HCT116 (cell line): ENCODE measurements around the gene OTULINL. TPM values are rescaled to one million over a fixed set of nuclear protein-coding genes. Genes with fewer than 3 reads are reported as not detected.

ENCODE experiments used
- ATAC-seq: fragments of 200-7000 bp; cut with Tn5 transposase; 2 replicates; pipeline ENCODE4 v1.9.1; 2020; ENCODE audit warnings: mild to moderate bottlenecking, moderate library complexity
- BruUV-seq: library from RNA; stranded (reverse); fragments of 400-500 nt; replicated peaks from 2 replicates; lab custom pipeline; 2021; lab: Mats Ljungman, UMichigan
- CTCF ChIA-PET: fragments of 300-600 bp; sonication (Branson Sonifier 250); formaldehyde crosslinking; loops from one replicate; lab custom pipeline; 2021; ENCODE audit warnings: antibody characterized with exemption; lab: Charles Lee
- POLR2A ChIA-PET: fragments of 300-600, 350-600 bp; sonication (Branson Sonifier 250); formaldehyde crosslinking; loops from one replicate; lab custom pipeline; 2021; ENCODE audit warnings: antibody characterized with exemption; lab: Charles Lee
- RAD21 ChIA-PET, 2 experiments: fragments of 300-600 bp; sonication (Branson Sonifier 250); formaldehyde crosslinking; loops; one replicate each; lab custom pipeline; 2023; ENCODE audit warnings: low total read pairs in 2 of 2; ENCODE audit not compliant: uncharacterized antibody in 2 of 2, unreplicated experiment in 2 of 2, low non-redundant PET in 1 of 2; lab: Charles Lee
- DNase-seq: peaks from one replicate; pipeline ENCODE4 v3.0.0-alpha.2; 2010; ENCODE audit warnings: low read depth, low spot score
- H2AFZ ChIP-seq: fragments of 200-600 bp; shearing (Covaris generic), sonication (generic); 2 replicates; pipeline ENCODE4 v1.6.1; 2017; ENCODE audit warnings: low read depth, mixed run types, mixed read lengths, antibody characterized with exemption, low read length; ENCODE audit not compliant: poor library complexity, severe bottlenecking
- H3K27ac ChIP-seq: 2 replicates; pipeline ENCODE4 v1.5.1; 2012; ENCODE audit warnings: low read depth, low read length
- H3K27me3 ChIP-seq: fragments of 200-600 bp; sonication (generic); 2 replicates; pipeline ENCODE4 v1.6.1; 2016; ENCODE audit warnings: mixed run types, low read length, mixed read lengths; ENCODE audit not compliant: insufficient read depth
- H3K36me3 ChIP-seq, 2 experiments: fragments of 200-500 bp in 1 of 2; fragments of 200-600 bp in 1 of 2; sonication (Bioruptor generic) in 1 of 2; sonication (generic) in 1 of 2; 2 replicates each; pipeline versions ENCODE4 v1.5.1 to v1.6.1; 2014 to 2016; ENCODE audit warnings: low read length in 2 of 2, inconsistent platforms in 1 of 2, mixed read lengths in 1 of 2, mixed run types in 1 of 2; ENCODE audit not compliant: insufficient read depth in 2 of 2, control insufficient read depth in 1 of 2
- H3K4me1 ChIP-seq, 2 experiments: fragments of 200-600 bp in 1 of 2; sonication (generic) in 1 of 2; 2 replicates each; pipeline versions ENCODE4 v1.5.1 to v1.6.1; 2012 to 2017; ENCODE audit warnings: low read length in 2 of 2, inconsistent platforms in 1 of 2, mild to moderate bottlenecking in 1 of 2, mixed read lengths in 1 of 2, mixed run types in 1 of 2, moderate library complexity in 1 of 2; ENCODE audit not compliant: insufficient read depth in 2 of 2, control insufficient read depth in 1 of 2
- H3K4me2 ChIP-seq: fragments of 200-600 bp; sonication (generic); 2 replicates; pipeline ENCODE4 v1.6.1; 2017; ENCODE audit warnings: mixed run types, low read length, mixed read lengths
- H3K4me3 ChIP-seq, 2 experiments: fragments of 200-600 bp in 1 of 2; sonication (generic) in 1 of 2; replicated peaks in 1 of 2; 2 replicates each; pipeline ENCODE4 v1.5.1; 2011 to 2016; ENCODE audit warnings: low read length in 2 of 2, control low read depth in 1 of 2, low read depth in 1 of 2, mild to moderate bottlenecking in 1 of 2, mixed read lengths in 1 of 2, mixed run types in 1 of 2
- H3K79me2 ChIP-seq: fragments of 200-600 bp; sonication (generic); 2 replicates; pipeline ENCODE4 v1.6.1; 2017; ENCODE audit warnings: mild to moderate bottlenecking, mixed run types, low read length, moderate library complexity, mixed read lengths; ENCODE audit not compliant: insufficient read depth
- H3K9ac ChIP-seq: fragments of 200-600 bp; sonication (generic); 2 replicates; pipeline ENCODE4 v1.6.1; 2016; ENCODE audit warnings: low read length, mixed read lengths
- H3K9me2 ChIP-seq: fragments of 200-600 bp; sonication (generic), shearing (Covaris generic); 2 replicates; pipeline ENCODE4 v1.6.1; 2017; ENCODE audit warnings: mixed run types, mild to moderate bottlenecking, moderate library complexity; ENCODE audit not compliant: insufficient read depth
- H3K9me3 ChIP-seq, 2 experiments: fragments of 200-500 bp in 1 of 2; fragments of 200-600 bp in 1 of 2; sonication (Bioruptor generic) in 1 of 2; sonication (generic) in 1 of 2; 2 replicates each; pipeline ENCODE4 v1.6.1; 2014 to 2017; ENCODE audit warnings: low read length in 2 of 2, mixed read lengths in 2 of 2, inconsistent platforms in 1 of 2, low read depth in 1 of 2, mild to moderate bottlenecking in 1 of 2, mixed run types in 1 of 2, moderate library complexity in 1 of 2; ENCODE audit not compliant: control insufficient read depth in 1 of 2, insufficient read depth in 1 of 2
- H4K20me1 ChIP-seq: fragments of 200-600 bp; sonication (generic), shearing (Covaris generic); 2 replicates; pipeline ENCODE4 v1.6.1; 2017; ENCODE audit warnings: mixed run types, mild to moderate bottlenecking, moderate library complexity; ENCODE audit not compliant: insufficient read depth
- EGR1 ChIP-seq: IDR thresholded peaks from 2 replicates; pipeline ENCODE4 v1.6.1; 2012; ENCODE audit warnings: low read depth
- EZH2phosphoT487 ChIP-seq: fragments of 200-600 bp; IDR thresholded peaks from 2 replicates; pipeline ENCODE4 v1.6.1; 2018; ENCODE audit warnings: antibody characterized with exemption, borderline replicate concordance
- JUND ChIP-seq: IDR thresholded peaks from 2 replicates; pipeline ENCODE4 v1.6.1; 2012
- POLR2A ChIP-seq: IDR thresholded peaks from 2 replicates; pipeline ENCODE4 v1.7.0; 2011; ENCODE audit warnings: borderline replicate concordance; ENCODE audit not compliant: insufficient read depth, insufficient read length; ENCODE audit errors: extremely low read depth
- RAD21 ChIP-seq: IDR thresholded peaks from 2 replicates; pipeline ENCODE4 v1.6.1; 2012; ENCODE audit warnings: low read depth, mild to moderate bottlenecking
- REST ChIP-seq: IDR thresholded peaks from 2 replicates; pipeline ENCODE4 v1.6.1; 2012; ENCODE audit warnings: low read depth
- SIN3A ChIP-seq: IDR thresholded peaks from 2 replicates; pipeline ENCODE4 v1.6.1; 2012; ENCODE audit warnings: low read depth
- YY1 ChIP-seq: IDR thresholded peaks from 2 replicates; pipeline ENCODE4 v1.6.1; 2011; ENCODE audit warnings: low read length, low read depth, moderate library complexity, mild to moderate bottlenecking; ENCODE audit not compliant: insufficient replicate concordance; ENCODE audit errors: extremely low read depth
- ZNF274 ChIP-seq: fragments of 200-500 bp; sonication (Bioruptor generic); IDR thresholded peaks from 2 replicates; pipeline ENCODE4 v1.6.1; 2014; ENCODE audit warnings: mild to moderate bottlenecking, low read depth, low read length, inconsistent platforms
- intact Hi-C: fragments of 100-400 bp; cut with micrococcal nuclease; formaldehyde crosslinking; loops from 2 replicates; pipeline ENCODE4 v1.10.0; 2022
- total RNA-seq: library from RNA; stranded (reverse); gene quantifications from one replicate; pipeline ENCODE4 v1.2.1, GENCODE V29; 2021; ENCODE audit not compliant: unreplicated experiment
- TF ChIP-seq, protein P1 (sequence below): IDR thresholded peaks from 2 replicates; pipeline ENCODE4 v1.6.1; 2011; ENCODE audit warnings: mild to moderate bottlenecking, low read length, moderate library complexity; ENCODE audit not compliant: insufficient replicate concordance; ENCODE audit errors: extremely low read depth

OTULINL gene
- total RNA-seq, 1 experiment from 2014 or later = 8.8 TPM

DNA sequence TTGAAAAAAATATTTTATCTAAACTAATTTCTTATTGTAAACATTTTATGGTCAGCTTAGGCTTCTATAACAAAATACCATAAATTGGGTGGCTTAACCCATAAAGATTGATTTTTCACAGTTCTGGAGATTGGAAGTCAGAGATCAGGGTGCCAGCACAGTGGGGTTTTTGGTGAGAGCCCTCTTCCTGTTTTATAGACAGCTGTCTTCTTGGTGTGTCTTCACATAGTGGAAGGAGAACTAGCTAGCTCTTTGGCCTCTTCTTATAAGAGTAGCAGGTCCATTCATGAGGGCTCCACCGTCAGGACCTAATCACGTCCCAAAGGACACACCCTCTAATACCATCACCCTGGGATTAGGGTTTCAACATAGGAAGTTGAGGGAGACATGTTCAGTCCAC is 26.6 kb downstream of the OTULINL start:
- Histone ChIP-seq H3K27ac (no peak overlapping the region), H3K27me3 (no peaks in the 10 kb centered on the region), H3K9me3 (no peaks in the 10 kb centered on the region), H3K36me3 (no peaks in the 10 kb centered on the region; a peak in 1 of 4 replicates), H3K4me2 (no peak overlapping the region), H3K9ac (no peak overlapping the region), H2AFZ (no peak overlapping the region), H3K9me2 (no peaks in the 10 kb centered on the region), H3K79me2 (no peaks in the 10 kb centered on the region), H4K20me1 (no peaks in the 10 kb centered on the region), H3K4me1 (no peaks in the 10 kb centered on the region), H3K4me3 (no peak overlapping the region)
- ChIA-PET RAD21 (no interaction called here), CTCF (no interaction called here), POLR2A (no interaction called here)
- TF ChIP-seq EZH2phosphoT487 = no peak
- TF ChIP-seq RAD21 = no peak
- TF ChIP-seq, protein P1, sequence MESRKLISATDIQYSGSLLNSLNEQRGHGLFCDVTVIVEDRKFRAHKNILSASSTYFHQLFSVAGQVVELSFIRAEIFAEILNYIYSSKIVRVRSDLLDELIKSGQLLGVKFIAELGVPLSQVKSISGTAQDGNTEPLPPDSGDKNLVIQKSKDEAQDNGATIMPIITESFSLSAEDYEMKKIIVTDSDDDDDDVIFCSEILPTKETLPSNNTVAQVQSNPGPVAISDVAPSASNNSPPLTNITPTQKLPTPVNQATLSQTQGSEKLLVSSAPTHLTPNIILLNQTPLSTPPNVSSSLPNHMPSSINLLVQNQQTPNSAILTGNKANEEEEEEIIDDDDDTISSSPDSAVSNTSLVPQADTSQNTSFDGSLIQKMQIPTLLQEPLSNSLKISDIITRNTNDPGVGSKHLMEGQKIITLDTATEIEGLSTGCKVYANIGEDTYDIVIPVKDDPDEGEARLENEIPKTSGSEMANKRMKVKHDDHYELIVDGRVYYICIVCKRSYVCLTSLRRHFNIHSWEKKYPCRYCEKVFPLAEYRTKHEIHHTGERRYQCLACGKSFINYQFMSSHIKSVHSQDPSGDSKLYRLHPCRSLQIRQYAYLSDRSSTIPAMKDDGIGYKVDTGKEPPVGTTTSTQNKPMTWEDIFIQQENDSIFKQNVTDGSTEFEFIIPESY = no peak
- no peak for TF ChIP-seq YY1
- no peak for TF ChIP-seq JUND
- TF ChIP-seq SIN3A = no peak
- no peak for TF ChIP-seq POLR2A
- no peak for TF ChIP-seq REST
- TF ChIP-seq ZNF274 = no peak
- TF ChIP-seq EGR1 = no peak
- intact Hi-C loops = no loop called here
- BruUV-seq = no TSS peak
- no peak for ATAC-seq
- no peak for DNase-seq
